Measurements from ENCODE around the gene STIMATE. TPM values are rescaled to one million over a fixed set of nuclear protein-coding genes. Genes with fewer than 3 reads are reported as not detected.

Gene STIMATE
- total RNA-seq, 4 donors from 2014 or later: 8.2 to 33.0 (median 16.4) TPM

DNA sequence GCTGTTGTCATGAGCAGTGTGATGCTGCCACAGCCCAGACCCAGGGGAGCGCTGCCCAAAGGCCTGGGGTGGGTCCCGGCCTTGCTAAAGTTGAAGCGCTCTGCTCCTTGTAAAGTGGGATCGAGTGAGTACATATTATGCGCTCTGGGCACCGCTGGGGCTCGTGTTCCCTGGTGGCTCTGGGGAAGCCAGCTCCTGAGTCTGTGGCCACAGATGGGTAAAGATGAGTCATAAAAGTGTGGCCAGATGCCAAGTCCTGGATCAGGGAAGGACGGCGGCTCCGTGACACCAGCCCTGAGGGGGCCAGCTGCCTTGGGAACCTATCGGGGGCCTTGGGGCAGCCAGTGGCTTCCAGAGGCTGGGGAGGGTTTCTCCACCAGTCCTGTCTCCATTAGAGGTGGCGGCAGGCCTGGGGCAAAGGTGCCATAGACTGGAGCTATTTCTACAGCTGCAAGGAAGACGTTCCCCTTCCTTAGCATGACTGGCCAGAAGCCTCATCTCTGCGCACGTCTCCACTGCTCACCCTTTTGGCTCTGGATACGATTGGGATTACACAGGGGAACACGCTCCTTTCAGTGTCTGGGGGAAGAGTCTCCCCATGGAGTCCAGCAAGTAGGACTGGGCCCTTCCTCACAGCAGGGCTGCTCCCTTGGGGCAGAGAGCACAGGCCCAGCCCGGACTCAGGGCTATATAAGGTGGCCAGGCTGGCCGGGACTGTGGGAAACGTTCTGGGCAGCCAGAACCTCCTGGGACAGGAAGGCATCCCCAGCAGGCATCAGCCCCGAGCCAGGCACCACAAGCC lies 65.6 kb downstream of the STIMATE start:
- peaks cover 5 to 10% (median 6%) of the 10 kb centered on the region in 4 donors for H3K4me1 ChIP-seq
- peak overlapping the region in 1 of 4 donors; percentile 21 for H3K27ac ChIP-seq
- TF ChIP-seq POLR2AphosphoS5 (IDR thresholded peaks at IDR 0.05) (no peak), EP300 (IDR thresholded peaks at IDR 0.05; ENCODE audit: low read depth) (no peak)
- H3K9me3 ChIP-seq: no peaks in the 10 kb centered on the region
- 51% methylated on average over 21 of the region's 21 CpGs; no CpG with 5 or more reads in 1 of the 2 donors for WGBS, 2 donors (ENCODE audit: low coverage in 1 of 2)
- no peaks in the 10 kb centered on the region for H3K36me3 ChIP-seq
- in situ Hi-C loops (cut with MboI; ENCODE audit: low pct_ligation_motif_present in 1 of 4, low pct_unique_long_range_greater_than_20kb in 1 of 4, low sequenced_read_pairs in 3 of 4) (loop anchor here in 1 of 4 donors (25.0 kb wide), 1 partner anchor 256 kb away; no protein-coding TSS in a partner anchor), intact Hi-C loops (cut with DNase I; ENCODE audit: low total_unique reads) (no loop called here)
- H3K27me3 ChIP-seq: no peaks in the 10 kb centered on the region
- no peak overlapping the region for H3K4me3 ChIP-seq
- DNase-seq: peak; percentile 34

DNA sequence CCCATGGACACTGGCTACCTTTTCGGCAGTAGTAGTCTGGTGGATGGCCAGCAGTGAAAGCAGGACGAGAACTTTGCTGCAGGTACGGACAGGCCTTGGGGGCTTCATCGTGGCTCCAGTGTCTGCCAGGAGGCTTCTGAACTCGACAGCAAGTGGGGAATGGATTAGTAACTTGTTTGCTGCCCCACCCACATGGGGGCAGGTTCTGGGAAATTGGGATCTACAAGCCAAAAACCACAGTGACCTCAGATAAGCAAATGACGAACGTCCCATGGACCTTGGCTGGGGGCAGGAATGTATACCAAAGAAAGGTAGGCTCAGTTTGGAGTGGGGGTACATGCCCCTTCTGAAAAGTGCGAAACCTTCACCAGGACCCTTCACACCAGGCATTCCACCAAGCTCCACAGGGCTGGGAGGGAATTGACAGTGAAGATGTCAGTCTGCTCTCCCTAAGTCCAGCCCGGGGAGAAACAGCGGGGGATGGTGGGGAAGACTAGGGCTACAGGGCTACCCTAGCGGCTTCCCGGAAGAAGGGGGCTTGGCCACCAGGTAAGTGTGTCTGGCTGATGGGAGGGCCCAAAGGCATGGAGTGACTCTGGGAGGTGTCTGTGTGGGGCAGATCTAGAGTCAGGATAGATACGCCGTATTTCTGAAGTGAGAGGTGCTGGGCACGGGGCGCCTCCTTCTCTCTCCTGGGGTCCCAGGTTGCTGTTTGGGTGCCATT lies 66.7 kb downstream of the STIMATE start, which contains the start of gene ITIH4:
TSS of gene ITIH4 (minus strand) at position 138 of the 724 bp plus-strand sequence. CDS start at position 108, 30 bp downstream.
- H3K4me3 ChIP-seq: no peak within 1 kb of the TSS
- intact Hi-C loops (cut with DNase I; ENCODE audit: low total_unique reads): no loop called here

DNA sequence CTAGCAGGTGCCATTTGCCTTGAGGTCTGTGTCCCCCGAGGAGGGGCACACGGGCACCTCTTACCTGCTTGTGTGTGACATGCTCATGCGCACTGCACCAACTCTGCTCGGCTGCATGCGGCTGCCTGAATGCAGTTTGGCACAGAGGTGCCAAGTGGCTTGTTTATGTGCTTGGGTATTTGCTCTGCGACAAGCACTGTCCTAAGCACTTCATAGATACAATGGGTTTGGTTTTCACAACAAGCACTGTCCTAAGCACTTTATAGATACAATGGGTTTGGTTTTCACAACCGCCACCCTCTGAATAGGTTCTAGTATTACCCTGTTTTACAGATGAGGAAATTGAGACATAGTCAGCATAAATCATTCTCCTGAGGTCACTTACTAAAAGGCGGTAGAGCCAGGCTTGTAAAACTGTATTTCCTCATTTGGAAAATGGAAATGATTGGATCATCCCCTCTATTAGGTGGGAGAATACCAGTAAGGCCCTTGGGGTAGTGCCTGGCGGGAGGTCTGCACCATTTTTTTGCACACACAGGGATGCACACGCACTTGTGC lies 67.4 kb downstream of the STIMATE start:
- Histone ChIP-seq H3K27ac (no peak overlapping the region), H3K36me3 (no peaks in the 10 kb centered on the region), H3K9me3 (no peaks in the 10 kb centered on the region), H3K4me3 (no peak overlapping the region), H3K27me3 (no peaks in the 10 kb centered on the region), H3K4me1 (peaks cover 5 to 10% (median 6%) of the 10 kb centered on the region in 4 donors)
- intact Hi-C loops (cut with DNase I; ENCODE audit: low total_unique reads) (no loop called here), in situ Hi-C loops (cut with MboI; ENCODE audit: low pct_ligation_motif_present in 1 of 4, low pct_unique_long_range_greater_than_20kb in 1 of 4, low sequenced_read_pairs in 3 of 4) (loop anchor here in 1 of 4 donors (25.0 kb wide), 1 partner anchor 257 kb away; no protein-coding TSS in a partner anchor)
- 70 to 81% methylated on average over 3 to 10 of the region's 10 CpGs for WGBS, 2 donors (ENCODE audit: low coverage in 1 of 2)
- DNase-seq: no peak
- no peak for TF ChIP-seq POLR2A (IDR thresholded peaks at IDR 0.05)
- no peak for TF ChIP-seq POLR2AphosphoS5 (IDR thresholded peaks at IDR 0.05)
- TF ChIP-seq, protein P1, sequence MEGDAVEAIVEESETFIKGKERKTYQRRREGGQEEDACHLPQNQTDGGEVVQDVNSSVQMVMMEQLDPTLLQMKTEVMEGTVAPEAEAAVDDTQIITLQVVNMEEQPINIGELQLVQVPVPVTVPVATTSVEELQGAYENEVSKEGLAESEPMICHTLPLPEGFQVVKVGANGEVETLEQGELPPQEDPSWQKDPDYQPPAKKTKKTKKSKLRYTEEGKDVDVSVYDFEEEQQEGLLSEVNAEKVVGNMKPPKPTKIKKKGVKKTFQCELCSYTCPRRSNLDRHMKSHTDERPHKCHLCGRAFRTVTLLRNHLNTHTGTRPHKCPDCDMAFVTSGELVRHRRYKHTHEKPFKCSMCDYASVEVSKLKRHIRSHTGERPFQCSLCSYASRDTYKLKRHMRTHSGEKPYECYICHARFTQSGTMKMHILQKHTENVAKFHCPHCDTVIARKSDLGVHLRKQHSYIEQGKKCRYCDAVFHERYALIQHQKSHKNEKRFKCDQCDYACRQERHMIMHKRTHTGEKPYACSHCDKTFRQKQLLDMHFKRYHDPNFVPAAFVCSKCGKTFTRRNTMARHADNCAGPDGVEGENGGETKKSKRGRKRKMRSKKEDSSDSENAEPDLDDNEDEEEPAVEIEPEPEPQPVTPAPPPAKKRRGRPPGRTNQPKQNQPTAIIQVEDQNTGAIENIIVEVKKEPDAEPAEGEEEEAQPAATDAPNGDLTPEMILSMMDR (IDR thresholded peaks at IDR 0.05): no peak
- TF ChIP-seq EP300 (IDR thresholded peaks at IDR 0.05; ENCODE audit: low read depth): no peak

More for the DNA sequence above, 66.7 kb downstream of the STIMATE start, which contains the start of gene ITIH4:
- no peak for DNase-seq
- TF ChIP-seq POLR2A (IDR thresholded peaks at IDR 0.05) (no peak), EP300 (IDR thresholded peaks at IDR 0.05; ENCODE audit: low read depth) (no peak), POLR2AphosphoS5 (IDR thresholded peaks at IDR 0.05) (no peak)
- TF ChIP-seq, protein P1 (IDR thresholded peaks at IDR 0.05): no peak
- 80 to 88% methylated on average over 2 to 16 of the region's 16 CpGs for WGBS, 2 donors (ENCODE audit: low coverage in 1 of 2)
- Histone ChIP-seq H3K27me3 (no peaks in the 10 kb centered on the region), H3K4me1 (peaks cover 5 to 10% (median 6%) of the 10 kb centered on the region in 4 donors), H3K9me3 (no peaks in the 10 kb centered on the region), H3K36me3 (no peaks in the 10 kb centered on the region), H3K27ac (no peak within 1 kb of the TSS)
- in situ Hi-C loops (cut with MboI; ENCODE audit: low pct_ligation_motif_present in 1 of 4, low pct_unique_long_range_greater_than_20kb in 1 of 4, low sequenced_read_pairs in 3 of 4): loop anchor here in 1 of 4 donors (25.0 kb wide), 1 partner anchor 257 kb away; no protein-coding TSS in a partner anchor

DNA sequence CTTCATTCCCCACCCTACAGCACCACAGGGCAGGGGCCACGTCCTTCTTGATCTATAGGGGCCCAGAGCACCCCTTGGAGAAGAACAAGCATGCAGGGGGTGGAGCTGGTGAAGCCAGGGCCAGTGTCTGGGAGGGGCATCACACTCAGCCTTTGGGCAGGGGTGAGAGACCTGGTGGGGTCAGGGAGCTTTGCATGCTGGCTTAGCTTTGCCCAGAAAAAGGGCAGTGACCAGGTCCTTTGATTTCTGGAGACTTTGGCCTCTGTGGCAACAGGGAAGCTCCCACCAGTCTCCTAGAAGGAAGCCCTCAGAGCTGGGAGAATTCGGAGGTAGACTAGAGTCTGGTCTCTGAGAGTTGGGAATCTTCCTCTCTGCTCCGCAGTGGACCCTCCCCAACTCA lies 67.9 kb downstream of the STIMATE start:
- TF ChIP-seq EP300 (IDR thresholded peaks at IDR 0.05; ENCODE audit: low read depth) (no peak), POLR2AphosphoS5 (IDR thresholded peaks at IDR 0.05) (no peak), POLR2A (IDR thresholded peaks at IDR 0.05) (no peak)
- TF ChIP-seq, protein P1 (IDR thresholded peaks at IDR 0.05): no peak

More for the DNA sequence above, 67.9 kb downstream of the STIMATE start:
- no peaks in the 10 kb centered on the region for H3K27me3 ChIP-seq
- no peak overlapping the region for H3K4me3 ChIP-seq
- H3K27ac ChIP-seq: no peak overlapping the region
- H3K36me3 ChIP-seq: no peaks in the 10 kb centered on the region
- 95 to 100% methylated on average over 2 to 3 of the region's 3 CpGs for WGBS, 2 donors (ENCODE audit: low coverage in 1 of 2)
- no peak for DNase-seq
- no peaks in the 10 kb centered on the region for H3K9me3 ChIP-seq
- in situ Hi-C loops (cut with MboI; ENCODE audit: low pct_ligation_motif_present in 1 of 4, low pct_unique_long_range_greater_than_20kb in 1 of 4, low sequenced_read_pairs in 3 of 4) (loop anchor here in 1 of 4 donors (25.0 kb wide), 1 partner anchor 258 kb away; no protein-coding TSS in a partner anchor), intact Hi-C loops (cut with DNase I; ENCODE audit: low total_unique reads) (no loop called here)
- H3K4me1 ChIP-seq: peaks cover 5 to 10% (median 6%) of the 10 kb centered on the region in 4 donors
